Hepatocyte (in vitro differentiated cells): ENCODE data around the gene PRKAG2. TPM values are rescaled to one million over a fixed set of nuclear protein-coding genes. Genes with fewer than 3 reads are reported as not detected.

Experiments
- DNase-seq: peaks from one replicate; pipeline ENCODE4 v3.0.0-alpha.2; 2016; ENCODE audit warnings: low spot score
- H2AFZ ChIP-seq: fragments of 200-600 bp; sonication (generic); 2 replicates; pipeline ENCODE4 v1.6.0; 2016; ENCODE audit warnings: antibody characterized with exemption, mild to moderate bottlenecking
- H3K27ac ChIP-seq: fragments of 200-600 bp; sonication (generic); 2 replicates; pipeline ENCODE4 v1.5.1; 2016; ENCODE audit warnings: mild to moderate bottlenecking
- H3K27me3 ChIP-seq: fragments of 200-600 bp; sonication (generic); 2 replicates; pipeline ENCODE4 v1.6.1; 2016
- H3K36me3 ChIP-seq: fragments of 200-600 bp; sonication (generic); replicated peaks from 2 replicates; pipeline ENCODE4 v1.5.1; 2016; ENCODE audit warnings: low read depth; ENCODE audit not compliant: insufficient read depth
- H3K4me1 ChIP-seq: fragments of 200-600 bp; sonication (generic); 2 replicates; pipeline ENCODE4 v1.5.1; 2016; ENCODE audit warnings: mild to moderate bottlenecking, moderate library complexity; ENCODE audit not compliant: insufficient read depth
- H3K4me2 ChIP-seq: fragments of 200-600 bp; sonication (generic); 2 replicates; pipeline ENCODE4 v1.6.0; 2016
- H3K4me3 ChIP-seq: fragments of 200-600 bp; sonication (generic); 2 replicates; pipeline ENCODE4 v1.5.1; 2016; ENCODE audit warnings: mild to moderate bottlenecking
- H3K79me2 ChIP-seq: fragments of 200-600 bp; sonication (generic); 2 replicates; pipeline ENCODE4 v1.6.0; 2017; ENCODE audit warnings: mild to moderate bottlenecking
- H3K9me2 ChIP-seq: fragments of 200-600 bp; sonication (generic); replicated peaks from 2 replicates; pipeline ENCODE4 v1.6.0; 2017; ENCODE audit warnings: mild to moderate bottlenecking; ENCODE audit not compliant: insufficient read depth
- H3K9me3 ChIP-seq: fragments of 200-600 bp; sonication (generic); 2 replicates; pipeline ENCODE4 v1.5.1; 2016; ENCODE audit warnings: low read depth, mild to moderate bottlenecking
- H4K20me1 ChIP-seq: fragments of 200-600 bp; sonication (generic); 2 replicates; pipeline ENCODE4 v1.6.0; 2016; ENCODE audit warnings: mild to moderate bottlenecking; ENCODE audit not compliant: insufficient read depth, poor library complexity, severe bottlenecking
- EZH2 ChIP-seq: fragments of 200-600 bp; sonication (generic); IDR thresholded peaks from 2 replicates; pipeline ENCODE4 v1.6.1; 2016; ENCODE audit warnings: antibody characterized with exemption, mild to moderate bottlenecking, borderline replicate concordance
- EZH2phosphoT487 ChIP-seq: fragments of 200-600 bp; sonication (generic); IDR thresholded peaks from one replicate; pipeline ENCODE4 v1.6.1; 2018; ENCODE audit warnings: antibody characterized with exemption, mild to moderate bottlenecking, low read depth, moderate library complexity; ENCODE audit not compliant: unreplicated experiment, severe bottlenecking
- WGBS: methylation state at CpG from one replicate; pipeline ENCODE4 v1.1.6; 2016; ENCODE audit warnings: low lambda C conversion rate; ENCODE audit errors: missing lambda C conversion rate; 5-methylcytosine and 5-hydroxymethylcytosine counted together
- polyA plus RNA-seq: library from polyadenylated mRNA; unstranded; fragments of >200 nt; fragmentation: Nextera tagmentation; extraction: Ambion mirVana; gene quantifications from 2 replicates; pipeline ENCODE4 v1.2.1, GENCODE V29; 2016
- total RNA-seq: library from RNA; depleted of rRNA; stranded (reverse); fragments of >200 nt; gene quantifications from 2 replicates; pipeline ENCODE4 v1.2.3, GENCODE V29; 2014
- TF ChIP-seq, protein P1 (sequence below): fragments of 200-600 bp; sonication (generic); IDR thresholded peaks from 2 replicates; pipeline ENCODE4 v1.5.1; 2016; ENCODE audit warnings: antibody characterized with exemption, mild to moderate bottlenecking; ENCODE audit not compliant: poor library complexity

PRKAG2 gene
- total and polyA plus RNA-seq, 2 experiments from 2014 or later: 17.8 to 23.4 TPM

GRCh38 chr7:151851145-151851751 lies 25.7 kb downstream of the PRKAG2 start:
- Histone ChIP-seq H3K4me2 (no peak overlapping the region), H3K4me1 (no peaks in the 10 kb centered on the region), H3K36me3 (no peaks in the 10 kb centered on the region), H3K27ac (no peak overlapping the region), H3K9me2 (no peaks in the 10 kb centered on the region), H4K20me1 (no peaks in the 10 kb centered on the region), H3K79me2 (no peaks in the 10 kb centered on the region), H3K9me3 (no peaks in the 10 kb centered on the region), H3K4me3 (no peak overlapping the region), H3K27me3 (no peaks in the 10 kb centered on the region), H2AFZ (no peak overlapping the region)
- TF ChIP-seq EZH2 (no peak), EZH2phosphoT487 (no peak)
- TF ChIP-seq, protein P1, sequence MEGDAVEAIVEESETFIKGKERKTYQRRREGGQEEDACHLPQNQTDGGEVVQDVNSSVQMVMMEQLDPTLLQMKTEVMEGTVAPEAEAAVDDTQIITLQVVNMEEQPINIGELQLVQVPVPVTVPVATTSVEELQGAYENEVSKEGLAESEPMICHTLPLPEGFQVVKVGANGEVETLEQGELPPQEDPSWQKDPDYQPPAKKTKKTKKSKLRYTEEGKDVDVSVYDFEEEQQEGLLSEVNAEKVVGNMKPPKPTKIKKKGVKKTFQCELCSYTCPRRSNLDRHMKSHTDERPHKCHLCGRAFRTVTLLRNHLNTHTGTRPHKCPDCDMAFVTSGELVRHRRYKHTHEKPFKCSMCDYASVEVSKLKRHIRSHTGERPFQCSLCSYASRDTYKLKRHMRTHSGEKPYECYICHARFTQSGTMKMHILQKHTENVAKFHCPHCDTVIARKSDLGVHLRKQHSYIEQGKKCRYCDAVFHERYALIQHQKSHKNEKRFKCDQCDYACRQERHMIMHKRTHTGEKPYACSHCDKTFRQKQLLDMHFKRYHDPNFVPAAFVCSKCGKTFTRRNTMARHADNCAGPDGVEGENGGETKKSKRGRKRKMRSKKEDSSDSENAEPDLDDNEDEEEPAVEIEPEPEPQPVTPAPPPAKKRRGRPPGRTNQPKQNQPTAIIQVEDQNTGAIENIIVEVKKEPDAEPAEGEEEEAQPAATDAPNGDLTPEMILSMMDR: no peak
- WGBS: 90% methylated on average over 16 of the region's 16 CpGs
- no peak for DNase-seq

DNA sequence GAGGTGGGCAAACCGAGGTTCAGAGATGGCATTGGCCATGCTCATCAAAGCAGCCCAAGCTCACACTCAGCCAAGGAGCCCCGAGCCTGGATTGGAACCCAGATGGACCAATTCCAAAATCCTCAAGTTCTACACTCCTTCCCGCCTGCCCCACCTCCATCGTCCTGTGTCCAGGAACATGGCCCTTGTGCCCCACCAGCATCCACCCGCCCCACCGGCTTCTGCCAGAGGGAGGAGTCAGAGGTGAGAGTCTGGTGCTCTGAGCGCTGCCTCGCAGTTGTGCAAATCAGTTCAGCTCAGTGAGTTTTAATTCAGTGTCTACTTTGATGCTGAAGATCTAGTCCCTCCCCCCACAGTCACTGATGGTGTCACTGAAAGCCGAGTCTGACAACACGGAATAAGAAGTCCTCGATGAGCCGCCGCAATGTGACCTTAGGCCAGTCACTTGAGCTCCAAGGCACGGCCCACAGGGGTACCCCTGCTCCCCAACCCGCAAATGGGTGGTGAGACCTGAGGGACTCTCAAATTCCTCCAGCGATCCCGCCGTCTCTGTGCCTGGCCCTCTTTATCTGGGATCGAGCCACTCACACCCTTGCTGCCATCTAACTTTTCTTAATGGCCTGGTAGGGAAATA lies 26.3 kb downstream of the PRKAG2 start:
- no peak overlapping the region for H2AFZ ChIP-seq
- no peaks in the 10 kb centered on the region for H3K9me2 ChIP-seq
- TF ChIP-seq, protein P1: no peak
- TF ChIP-seq EZH2phosphoT487 (no peak), EZH2 (no peak)
- H3K4me1 ChIP-seq: no peaks in the 10 kb centered on the region
- H3K36me3 ChIP-seq: no peaks in the 10 kb centered on the region
- H3K79me2 ChIP-seq: no peaks in the 10 kb centered on the region
- H3K27ac ChIP-seq: no peak overlapping the region
- H4K20me1 ChIP-seq: no peaks in the 10 kb centered on the region
- WGBS: 90% methylated on average over 19 of the region's 19 CpGs
- no peak overlapping the region for H3K4me2 ChIP-seq
- no peak overlapping the region for H3K4me3 ChIP-seq
- no peaks in the 10 kb centered on the region for H3K9me3 ChIP-seq
- H3K27me3 ChIP-seq: no peaks in the 10 kb centered on the region
- DNase-seq: no peak

DNA sequence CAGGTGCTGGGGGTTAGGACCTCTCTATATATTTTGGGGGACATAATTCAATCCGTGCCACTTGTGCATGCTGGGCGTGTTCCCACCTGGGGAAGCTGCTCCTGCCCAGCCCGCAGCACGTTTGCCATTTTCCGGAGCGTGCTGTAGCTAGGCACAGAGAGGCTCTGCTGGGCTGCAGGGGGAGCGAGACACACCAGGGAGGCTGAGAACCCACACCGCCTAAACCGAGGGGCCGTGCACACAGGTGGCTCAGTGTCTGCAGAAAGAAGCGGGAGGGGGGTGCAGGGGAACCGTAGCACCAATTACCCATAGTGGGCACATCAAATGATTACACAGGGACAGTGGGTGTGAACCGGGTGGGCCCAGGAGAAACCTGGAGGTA lies 27.0 kb downstream of the PRKAG2 start:
- H4K20me1 ChIP-seq: no peaks in the 10 kb centered on the region
- no peaks in the 10 kb centered on the region for H3K9me2 ChIP-seq
- H3K27ac ChIP-seq: no peak overlapping the region
- TF ChIP-seq EZH2 (no peak), EZH2phosphoT487 (no peak)
- TF ChIP-seq, protein P1: no peak
- DNase-seq: no peak
- H3K36me3 ChIP-seq: no peaks in the 10 kb centered on the region
- H3K9me3 ChIP-seq: no peaks in the 10 kb centered on the region
- H3K27me3 ChIP-seq: no peaks in the 10 kb centered on the region
- 94% methylated on average over 13 of the region's 13 CpGs for WGBS
- no peak overlapping the region for H3K4me2 ChIP-seq
- H3K79me2 ChIP-seq: no peaks in the 10 kb centered on the region
- H3K4me1 ChIP-seq: no peaks in the 10 kb centered on the region
- no peak overlapping the region for H2AFZ ChIP-seq
- no peak overlapping the region for H3K4me3 ChIP-seq
